GM12892 (cell line): Measurements from ENCODE around the gene ZNF423.

Experiments
- POLR2A ChIP-seq: IDR thresholded peaks from 2 replicates; pipeline ENCODE4 v1.6.1; 2011; ENCODE audit warnings: low read depth, low read length, control low read depth
- POLR2AphosphoS5 ChIP-seq: IDR thresholded peaks from 2 replicates; pipeline ENCODE4 v1.6.1; 2011; ENCODE audit warnings: low read depth, low read length, control low read depth
- TAF1 ChIP-seq: IDR thresholded peaks from 2 replicates; pipeline ENCODE4 v1.6.1; 2011; ENCODE audit warnings: low read depth, mild to moderate bottlenecking, control low read depth, low read length, borderline replicate concordance

- TF ChIP-seq TAF1, result no peak
- TF ChIP-seq POLR2A, result no peak
- no peak for TF ChIP-seq POLR2AphosphoS5
These were observed 19.2 kb downstream of the ZNF423 start for GRCh38 chr16:49836668-49837067.
